Hematopoietic multipotent progenitor cell treated with erythropoietin and hydrocortisone succinate and interleukin-3 and kit ligand, for 15 days (in vitro differentiated cells): ENCODE results near the gene TBX10.
"Not testable (repeated sequence)": the region's sequence is repeated elsewhere in the genome, so short reads cannot be mapped to it uniquely, and the experiment has no call there.

Experiments
- DNase-seq: peaks from one replicate; pipeline ENCODE4 v3.0.0-alpha.2; 2015; ENCODE audit warnings: low spot score

Gene TBX10

GRCh38 chr11:67599149-67599548 is 40.4 kb downstream of the TBX10 start:
- DNase-seq: no peak

DNA sequence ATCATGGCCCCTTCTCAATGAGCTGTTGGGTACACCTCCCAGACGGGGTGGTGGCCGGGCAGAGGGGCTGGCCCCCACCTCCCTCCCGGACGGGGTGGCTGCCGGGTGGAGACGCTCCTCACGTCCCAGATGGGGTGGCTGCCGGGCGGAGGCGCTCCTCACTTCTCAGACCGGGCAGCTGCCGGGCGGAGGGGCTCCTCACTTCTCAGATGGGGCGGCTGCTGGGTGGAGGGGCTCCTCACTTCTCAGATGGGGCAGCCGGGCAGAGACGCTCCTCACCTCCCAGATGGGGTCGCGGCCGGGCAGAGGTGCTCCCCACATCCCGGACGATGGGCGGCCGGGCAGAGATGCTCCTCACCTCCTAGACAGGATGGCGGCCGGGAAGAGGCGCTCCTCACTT is 41.6 kb downstream of the TBX10 start:
- not testable (repeated sequence) for DNase-seq

GRCh38 chr11:67597458-67597857 is 42.1 kb downstream of the TBX10 start:
- DNase-seq: not testable (repeated sequence)

DNA sequence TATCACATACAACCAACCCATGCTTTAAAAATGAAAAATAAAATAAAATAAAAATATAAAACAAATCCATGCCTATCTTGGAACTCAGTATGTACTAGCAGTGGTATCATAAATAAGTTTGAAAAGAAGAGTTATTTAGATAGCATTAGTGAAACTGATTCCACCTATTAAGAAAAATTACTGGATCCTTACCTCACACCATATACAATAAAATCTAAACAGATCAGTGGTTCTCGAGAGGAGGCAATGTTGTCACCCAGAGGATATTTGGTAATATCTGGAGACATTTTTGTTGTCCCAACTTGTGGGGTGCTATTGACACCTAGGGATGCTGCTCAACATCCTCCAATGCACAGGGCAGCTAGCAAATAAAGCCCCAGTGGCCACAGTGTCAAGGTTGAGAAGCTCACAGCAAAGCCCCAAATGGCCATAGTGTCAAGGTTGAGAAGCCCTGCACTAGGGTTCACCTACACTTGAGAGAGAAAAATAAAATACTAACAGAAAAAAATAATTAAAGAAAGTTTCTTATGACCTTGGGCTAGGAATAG is 42.7 kb downstream of the TBX10 start:
- no peak for DNase-seq

DNA sequence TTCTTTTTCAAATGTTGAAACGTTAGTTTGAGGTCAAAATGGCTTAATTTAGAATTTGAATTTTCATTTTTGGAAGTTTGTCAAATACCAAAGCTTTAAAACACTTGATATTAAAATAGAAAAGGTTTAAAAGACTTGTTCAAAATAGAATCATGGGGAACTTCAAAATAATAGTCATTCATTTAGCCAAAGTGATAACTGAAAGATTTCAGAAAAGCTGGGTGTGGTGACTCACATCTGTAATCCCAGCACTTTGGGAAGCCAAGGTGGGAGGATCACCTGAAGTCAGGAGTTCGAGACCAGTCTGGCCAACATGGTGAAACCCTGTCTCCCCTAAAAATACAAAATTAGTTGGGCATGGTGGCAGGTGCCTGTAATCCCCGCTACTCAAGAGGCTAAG is 45.1 kb downstream of the TBX10 start:
- no peak for DNase-seq

DNA sequence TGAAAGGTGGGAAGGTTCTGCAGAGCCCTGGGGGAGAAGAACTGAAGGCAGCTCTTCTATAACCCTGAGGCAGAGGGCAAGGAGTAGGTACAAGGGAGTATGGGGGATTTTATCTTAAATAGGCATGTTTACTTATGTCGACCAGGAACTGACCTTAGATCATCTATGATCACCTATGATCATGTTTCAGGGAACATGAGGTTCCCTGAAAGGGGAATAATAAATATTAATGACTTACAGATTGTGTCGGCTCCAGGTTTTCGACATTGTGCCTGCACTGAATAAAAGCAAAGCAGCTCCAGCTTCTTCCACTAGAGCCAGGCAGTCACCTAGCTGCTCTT is 46.0 kb downstream of the TBX10 start:
- DNase-seq: no peak

GRCh38 chr11:67592880-67593564 is 46.5 kb downstream of the TBX10 start:
- DNase-seq: no peak

DNA sequence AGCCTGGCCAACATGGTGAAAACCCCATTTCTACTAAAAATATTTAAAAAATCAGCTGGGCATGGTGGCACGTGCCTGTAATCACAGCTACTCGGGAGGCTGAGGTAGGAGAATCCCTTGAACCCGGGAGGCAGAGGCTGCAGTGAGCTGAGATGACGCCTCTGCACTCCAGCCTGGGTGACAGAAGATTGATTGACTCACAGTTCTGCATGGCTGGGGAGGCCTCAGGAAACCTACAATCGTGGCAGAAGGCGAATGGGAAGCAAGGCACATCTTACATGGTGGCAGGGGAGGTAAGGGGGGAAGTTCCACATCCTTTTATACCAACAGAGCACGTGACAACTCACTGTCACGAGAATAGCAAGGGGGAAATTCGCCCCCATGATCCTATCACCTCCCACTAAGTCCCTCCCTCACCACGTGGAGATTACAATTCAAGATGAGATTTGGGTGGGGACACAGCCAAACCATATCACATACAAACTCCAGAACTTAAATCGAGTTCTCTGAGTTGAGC is 50.6 kb downstream of the TBX10 start:
- not testable (repeated sequence) for DNase-seq

GRCh38 chr11:67588136-67588503 is 51.4 kb downstream of the TBX10 start:
- DNase-seq: no peak

GRCh38 chr11:67586568-67587250 is 52.9 kb downstream of the TBX10 start:
- no peak for DNase-seq

DNA sequence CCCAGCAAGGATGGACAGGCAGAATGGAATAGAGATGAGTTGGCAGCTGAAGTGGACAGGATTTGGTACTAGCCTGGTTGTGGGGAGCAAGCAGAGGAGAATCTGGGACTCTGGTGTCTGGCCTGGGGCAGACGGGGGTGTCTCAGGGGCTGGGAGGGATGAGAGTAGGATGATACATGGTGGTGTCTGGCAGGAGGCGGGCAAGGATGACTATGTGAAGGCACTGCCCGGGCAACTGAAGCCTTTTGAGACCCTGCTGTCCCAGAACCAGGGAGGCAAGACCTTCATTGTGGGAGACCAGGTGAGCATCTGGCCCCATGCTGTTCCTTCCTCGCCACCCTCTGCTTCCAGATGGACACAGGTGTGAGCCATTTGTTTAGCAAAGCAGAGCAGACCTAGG is 53.7 kb downstream of the TBX10 start:
- DNase-seq: no peak

- no peak for DNase-seq
Measured at GRCh38 chr11:67584881-67585873, 54.4 kb downstream of the TBX10 start.

DNA sequence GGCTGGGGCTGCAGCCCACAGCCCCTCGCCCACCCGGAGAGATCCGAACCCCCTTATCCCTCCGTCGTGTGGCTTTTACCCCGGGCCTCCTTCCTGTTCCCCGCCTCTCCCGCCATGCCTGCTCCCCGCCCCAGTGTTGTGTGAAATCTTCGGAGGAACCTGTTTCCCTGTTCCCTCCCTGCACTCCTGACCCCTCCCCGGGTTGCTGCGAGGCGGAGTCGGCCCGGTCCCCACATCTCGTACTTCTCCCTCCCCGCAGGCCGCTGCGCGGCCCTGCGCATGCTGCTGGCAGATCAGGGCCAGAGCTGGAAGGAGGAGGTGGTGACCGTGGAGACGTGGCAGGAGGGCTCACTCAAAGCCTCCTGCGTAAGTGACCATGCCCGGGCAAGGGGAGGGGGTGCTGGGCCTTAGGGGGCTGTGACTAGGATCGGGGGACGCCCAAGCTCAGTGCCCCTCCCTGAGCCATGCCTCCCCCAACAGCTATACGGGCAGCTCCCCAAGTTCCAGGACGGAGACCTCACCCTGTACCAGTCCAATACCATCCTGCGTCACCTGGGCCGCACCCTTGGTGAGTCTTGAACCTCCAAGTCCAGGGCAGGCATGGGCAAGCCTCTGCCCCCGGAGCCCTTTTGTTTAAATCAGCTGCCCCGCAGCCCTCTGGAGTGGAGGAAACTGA is 55.2 kb downstream of the TBX10 start:
- DNase-seq: no peak

- peak; percentile 47 for DNase-seq
Measured at GRCh38 chr11:67583247-67584204, 56.0 kb downstream of the TBX10 start, which contains the start of gene GSTP1. Gene GSTP1 (plus strand): TSS chr11:67583812. CDS start chr11:67583844, 32 bp downstream.

DNA sequence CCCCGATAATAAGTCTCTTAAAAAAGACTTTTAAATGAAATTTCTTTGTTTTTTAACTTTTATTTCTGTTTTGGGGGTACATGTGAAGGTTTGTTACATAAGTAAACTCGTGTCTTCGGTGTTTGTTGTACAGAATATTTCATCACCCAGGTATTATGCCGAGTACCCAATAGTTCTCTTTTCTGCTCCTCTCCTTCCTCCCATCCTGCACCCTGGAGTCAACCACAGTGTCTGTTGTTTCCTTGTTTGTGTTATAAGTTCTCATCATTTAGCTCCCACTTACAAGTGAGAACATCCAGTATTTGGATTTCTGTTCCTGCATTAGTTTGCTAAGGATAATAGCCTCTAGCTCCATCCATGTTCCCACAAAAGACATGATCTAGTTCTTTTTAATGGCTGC is 57.6 kb downstream of the TBX10 start:
- DNase-seq: no peak

DNA sequence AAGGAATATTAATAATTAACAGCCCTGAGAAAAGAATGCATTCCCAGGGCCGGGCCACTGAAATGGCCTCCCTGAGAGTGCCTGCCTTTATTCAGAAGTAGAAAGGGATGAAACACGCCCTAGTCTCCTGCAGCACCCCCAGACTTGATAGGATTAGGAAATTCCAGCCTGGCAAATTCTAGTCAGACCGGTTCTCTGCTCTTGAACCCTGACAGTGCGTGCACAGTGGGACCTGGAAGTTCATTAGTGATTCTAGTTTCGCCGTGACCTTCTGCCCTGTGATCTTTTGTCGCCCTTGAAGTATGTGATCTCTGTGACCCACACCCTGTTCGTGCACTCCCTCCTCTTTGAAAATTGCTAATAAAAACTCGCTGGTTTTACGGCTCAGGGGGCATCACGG is 58.1 kb downstream of the TBX10 start:
- DNase-seq: no peak
